Activated T-cell treated with anti-CD3 and anti-CD28 coated beads, Interleukin-2, amount 50 U/mL, for 24 hours (primary cell): ENCODE data around the gene GMDS.

Source experiments
- DNase-seq: peaks from one replicate; pipeline ENCODE4 v3.0.0-alpha.2; 2020
- H3K27ac Mint-ChIP-seq: 2 replicates; pipeline ENCODE4 v1.8.0; 2020; ENCODE audit warnings: mild to moderate bottlenecking, mixed read lengths
- H3K27me3 Mint-ChIP-seq: 2 replicates; pipeline ENCODE4 v1.8.0; 2020; ENCODE audit warnings: mixed read lengths
- H3K36me3 Mint-ChIP-seq: 2 replicates; pipeline ENCODE4 v1.8.0; 2020; ENCODE audit warnings: low read depth, mixed read lengths
- H3K4me1 Mint-ChIP-seq: 2 replicates; pipeline ENCODE4 v1.8.0; 2020; ENCODE audit warnings: low read depth, mixed read lengths
- H3K4me3 Mint-ChIP-seq: 2 replicates; pipeline ENCODE4 v1.8.0; 2020; ENCODE audit warnings: mild to moderate bottlenecking, moderate library complexity, mixed read lengths
- H3K9me3 Mint-ChIP-seq: 2 replicates; pipeline ENCODE4 v1.8.0; 2020; ENCODE audit warnings: mixed read lengths

GMDS gene

DNA sequence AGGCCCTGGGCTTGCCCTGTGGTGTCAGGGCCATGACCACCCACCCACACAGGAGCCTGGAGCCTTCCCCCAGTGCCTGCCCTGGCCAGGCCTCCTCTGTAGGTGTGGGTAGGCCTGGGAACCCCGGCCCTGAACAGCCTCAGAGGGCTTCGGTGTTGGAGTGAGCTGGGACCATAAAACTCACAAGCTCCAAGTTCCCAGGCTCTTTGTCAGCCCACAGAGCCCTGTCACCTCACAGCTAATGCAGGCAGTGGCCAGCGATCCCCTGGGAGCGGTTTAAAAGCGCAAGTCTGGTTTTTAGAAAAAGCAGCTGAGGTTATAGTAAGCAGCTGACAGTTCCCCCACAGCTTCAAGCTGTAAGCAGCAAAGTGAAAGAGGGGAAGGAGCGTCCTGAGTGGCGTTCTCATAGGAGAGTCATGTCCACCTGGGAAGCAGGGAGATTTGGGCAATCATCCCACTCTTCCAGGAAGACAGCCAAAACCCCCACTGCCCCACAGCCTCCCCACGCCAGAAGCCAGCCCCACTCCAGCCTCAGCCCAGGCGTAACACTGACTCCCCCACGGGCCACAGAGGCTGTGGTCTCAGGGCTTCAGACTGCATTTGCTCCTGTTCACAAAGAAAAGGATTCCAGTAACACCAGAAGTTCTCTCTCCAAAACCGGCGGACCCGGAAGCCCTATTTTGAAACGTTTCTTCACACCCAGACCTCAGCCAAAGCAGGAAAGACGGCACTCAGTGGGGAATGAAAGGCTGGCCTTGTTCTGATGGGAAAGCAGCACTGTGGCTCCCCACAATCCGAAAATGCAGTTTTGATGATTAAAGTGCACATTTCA, 670.0 kb downstream of the GMDS start:
- H3K9me3 Mint-ChIP-seq: peaks cover 18% of the 10 kb centered on the region
- no peak for DNase-seq
- no peaks in the 10 kb centered on the region for H3K4me1 Mint-ChIP-seq
- no peak overlapping the region for H3K4me3 Mint-ChIP-seq
- H3K27me3 Mint-ChIP-seq: peaks cover 17% of the 10 kb centered on the region
- no peak overlapping the region for H3K27ac Mint-ChIP-seq
- no peaks in the 10 kb centered on the region for H3K36me3 Mint-ChIP-seq

DNA sequence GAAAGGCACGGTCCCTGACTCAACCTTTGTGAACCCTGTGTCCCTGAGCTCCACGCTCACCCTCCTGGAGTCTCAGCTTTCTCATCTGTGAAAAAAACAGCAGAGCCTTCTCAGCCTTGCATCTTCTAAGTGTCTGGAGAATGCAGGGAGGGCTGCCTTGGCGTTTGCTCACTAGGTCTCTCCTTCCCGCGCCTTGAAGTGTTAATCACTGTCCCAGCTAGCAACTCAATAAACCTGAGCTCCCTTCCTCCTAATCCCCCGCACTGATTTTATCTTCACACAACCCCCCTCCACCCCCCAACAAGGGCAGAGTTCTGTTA, 670.6 kb downstream of the GMDS start:
- Mint-ChIP-seq H3K9me3 (peaks cover 20% of the 10 kb centered on the region), H3K36me3 (no peaks in the 10 kb centered on the region), H3K4me1 (no peaks in the 10 kb centered on the region), H3K4me3 (no peak overlapping the region), H3K27ac (no peak overlapping the region), H3K27me3 (peaks cover 17% of the 10 kb centered on the region)
- no peak for DNase-seq

DNA sequence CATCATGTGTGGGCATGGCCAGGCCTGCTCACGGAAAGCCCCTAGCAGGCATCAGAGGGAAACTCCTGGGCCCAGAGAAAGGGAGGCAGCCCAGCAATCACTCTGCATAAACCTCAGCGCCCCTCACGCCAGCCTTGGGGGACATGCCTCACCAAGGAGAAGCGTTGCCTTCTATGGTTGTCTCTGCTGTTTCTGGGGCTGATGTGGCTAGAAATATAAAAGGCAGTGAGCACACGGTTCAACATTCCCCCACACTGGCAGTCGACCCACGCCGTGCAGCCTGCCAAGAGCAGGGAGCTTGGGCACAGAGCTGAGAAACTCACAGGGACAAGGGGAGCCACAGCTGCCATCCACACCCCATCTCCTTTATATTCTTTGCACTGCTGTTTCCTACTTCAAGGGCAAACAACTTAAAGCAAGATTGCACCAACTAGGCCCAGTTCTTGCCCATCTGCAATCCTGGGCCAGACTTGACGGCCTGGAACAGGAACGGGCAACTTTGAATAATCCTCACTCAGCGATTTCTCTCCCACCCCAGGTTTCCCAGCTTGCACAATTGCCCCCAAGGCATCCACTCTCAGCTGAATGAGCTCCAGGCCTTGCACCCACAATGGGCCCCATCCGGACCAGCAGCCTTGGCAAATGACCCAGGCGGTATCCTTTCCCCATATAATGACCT, 671.2 kb downstream of the GMDS start:
- Mint-ChIP-seq H3K4me1 (no peaks in the 10 kb centered on the region), H3K27me3 (peaks cover 16% of the 10 kb centered on the region), H3K27ac (no peak overlapping the region)

More for the DNA sequence above, 671.2 kb downstream of the GMDS start:
- no peak for DNase-seq
- H3K9me3 Mint-ChIP-seq: peaks cover 20% of the 10 kb centered on the region
- H3K36me3 Mint-ChIP-seq: no peaks in the 10 kb centered on the region
- H3K4me3 Mint-ChIP-seq: no peak overlapping the region
